ENCODE measurements around the gene PRIMPOL. TPM values are rescaled to one million over a fixed set of nuclear protein-coding genes. Genes with fewer than 3 reads are reported as not detected.
A peak's percentile ranks its signal among the peaks of the same experiment; 100 is the strongest.

The PRIMPOL gene
- total and polyA plus RNA-seq, 2 of the 4 experiments (the other 2 are of a cell fraction), result 5.6 to 8.8 TPM

- BruUV-seq (replicated peaks), result no TSS peak
- H2BK20ac ChIP-seq (ENCODE audit: low read depth, low read length), result no peak overlapping the region
- no peak overlapping the region for H2BK120ac ChIP-seq (ENCODE audit: low read depth, low read length)
- H3K36me3 ChIP-seq (ENCODE audit: control insufficient read depth, insufficient read depth, low read length), result 0 out of 2 replicates have a peak, but pooled peaks cover 2% of the 10 kb centered on the region
- H2BK15ac ChIP-seq (ENCODE audit: low read depth, low read length), result no peak overlapping the region
- H4K91ac ChIP-seq (ENCODE audit: insufficient read depth, low read depth, low read length), result no peak overlapping the region
- no peaks in the 10 kb centered on the region for H3K27me3 ChIP-seq (ENCODE audit: control insufficient read depth, insufficient read depth, low read length)
- DNase-seq (peak; percentile 37), ATAC-seq (ENCODE audit: low read depth) (no peak)
- no peaks in the 10 kb centered on the region; the same call in 1 of the 2 replicates for H4K20me1 ChIP-seq (ENCODE audit: insufficient read depth, low read length)
- no peak overlapping the region for H3K18ac ChIP-seq (ENCODE audit: low read depth, low read length)
- H3K4me3 ChIP-seq (ENCODE audit: insufficient read depth, low read depth, low read length), result no peak overlapping the region
- dilution Hi-C loops (cut with HindIII; ENCODE audit: low sequenced_read_pairs, unreplicated experiment), result no loop called here
- no peak overlapping the region for H3K14ac ChIP-seq (replicated peaks; ENCODE audit: low read depth, low read length)
- no peak overlapping the region for H4K5ac ChIP-seq (ENCODE audit: low read depth, low read length)
- TF ChIP-seq SMC3 (IDR thresholded peaks at IDR 0.05; ENCODE audit: low read depth, low read length) (no peak), FOS (IDR thresholded peaks at IDR 0.05; ENCODE audit: low read depth, low read length) (no peak), MAFK (IDR thresholded peaks at IDR 0.05; ENCODE audit: low read depth, low read length) (no peak), NFE2L2 (IDR thresholded peaks at IDR 0.05; ENCODE audit: low read depth, low read length) (no peak), MAZ (IDR thresholded peaks at IDR 0.05; ENCODE audit: borderline replicate concordance, low read depth, low read length) (no peak), BHLHE40 (IDR thresholded peaks at IDR 0.05; ENCODE audit: low read depth, low read length) (no peak)
- H2AK9ac ChIP-seq (replicated peaks; ENCODE audit: low read depth, low read length, poor library complexity), result no peak overlapping the region
- H3K4ac ChIP-seq (ENCODE audit: low read depth, low read length), result no peak overlapping the region
- H4K8ac ChIP-seq (ENCODE audit: low read depth in 2 of 2, low read length in 2 of 2), result no peak overlapping the region
- peaks cover 4% of the 10 kb centered on the region for H3K4me1 ChIP-seq (ENCODE audit: control insufficient read depth, insufficient read depth, low read length)
- in situ Hi-C loops (cut with MboI; ENCODE audit: low sequenced_read_pairs), result no loop called here
- H3K4me2 ChIP-seq (ENCODE audit: low read depth, low read length), result no peak overlapping the region
- POLR2A ChIA-PET (ENCODE audit: unreplicated experiment), result no interaction called here
- H2BK5ac ChIP-seq (ENCODE audit: low read depth, low read length, poor library complexity, severe bottlenecking), result no peak overlapping the region
- no peak overlapping the region for H3K56ac ChIP-seq (ENCODE audit: extremely low read depth, insufficient read depth, low read length)
- H3K9ac ChIP-seq (ENCODE audit: low read depth, low read length), result no peak overlapping the region
- WGBS, 2 experiments (ENCODE audit: extremely low coverage in 2 of 2, insufficient read length in 1 of 2), result no CpG with 5 or more reads among the region's 2 CpGs
- peaks cover 11 to 27% of the 10 kb centered on the region in 2 experiments for H3K79me1 ChIP-seq (ENCODE audit: low read depth in 1 of 2, low read length in 2 of 2)
- CTCF ChIA-PET, result interaction anchor here (1.5 kb wide), 1 partner anchor 311 kb away, joined by 3 read pairs; no protein-coding TSS in a partner anchor
- H3K9me3 ChIP-seq (ENCODE audit: control insufficient read depth, insufficient read depth, low read length), result no peaks in the 10 kb centered on the region
- no peaks in the 10 kb centered on the region for H3K9me1 ChIP-seq (ENCODE audit: insufficient read depth, low read length)
- no peak overlapping the region for H3K23ac ChIP-seq (ENCODE audit: low read depth, low read length)
- no peak overlapping the region for H2AK5ac ChIP-seq (ENCODE audit: low read depth, low read length)
- no peak overlapping the region for H2AFZ ChIP-seq (replicated peaks; ENCODE audit: low read length, poor library complexity)
- intact Hi-C loops (cut with micrococcal nuclease), result no loop called here
- H3K27ac ChIP-seq (ENCODE audit: insufficient read depth, low read length), result no peak overlapping the region
Measured at GRCh38 chr4:184728858-184729257, 79.3 kb downstream of the PRIMPOL start.

Measured in IMR-90 (cell line).